Mucosa of descending colon (tissue), 3 donors: Measurements from ENCODE around the gene ATP12A. TPM values are rescaled to one million over a fixed set of nuclear protein-coding genes. Genes with fewer than 3 reads are reported as not detected.

Experiments used
- ATAC-seq: fragments of 200-7000 bp; cut with Tn5 transposase; one replicate; pipeline ENCODE4 v1.9.1; 2020; ENCODE audit warnings: mild to moderate bottlenecking, moderate library complexity
- DNase-seq, 3 donors: peaks; one replicate each; pipeline ENCODE4 v3.0.0-alpha.2; 2020
- H3K36me3 ChIP-seq: fragments of 200-600 bp; one replicate; pipeline ENCODE4 v1.8.0; 2021; ENCODE audit warnings: low read depth, mild to moderate bottlenecking
- H3K4me1 ChIP-seq: fragments of 200-600 bp; one replicate; pipeline ENCODE4 v1.8.0; 2021; ENCODE audit warnings: low read depth, mild to moderate bottlenecking
- H3K4me3 ChIP-seq: fragments of 200-600 bp; one replicate; pipeline ENCODE4 v1.8.0; 2021; ENCODE audit warnings: mild to moderate bottlenecking
- H3K9me3 ChIP-seq: fragments of 200-600 bp; one replicate; pipeline ENCODE4 v1.8.0; 2021; ENCODE audit warnings: mild to moderate bottlenecking
- intact Hi-C, 2 donors: fragments of 100-400 bp; cut with DNase I in 1 of 2; cut with micrococcal nuclease in 1 of 2; formaldehyde crosslinking; loops; one replicate each; pipeline versions ENCODE4 v1.11.0 to v1.11.1; 2022; cut with DNase I, micrococcal nuclease
- total RNA-seq, 3 donors: library from RNA; stranded (reverse); fragmentation: NEBNext Ultra II Directional in 2 of 3; extraction: Animal tissue kit (Norgen Biotek cat#: 25700) in 2 of 3; gene quantifications; one replicate each; pipeline versions ENCODE4 v1.2.1 to v1.2.4, GENCODE V29; 2021 to 2023
- TF ChIP-seq, protein P1 (sequence below): fragments of 200-600 bp; IDR thresholded peaks from one replicate; pipeline ENCODE4 v1.8.0; 2022; ENCODE audit warnings: antibody characterized with exemption, mild to moderate bottlenecking
- donor health status: DM: no; HTN: no; CAD: no; lungs with moderate emphysema.
- donor health status: DM: no; HTN: no; CAD: no.
- donor health status: DM: no; HTN: yes; CAD: no.

The ATP12A gene
- total RNA-seq, 3 donors from 2014 or later = not detected

DNA sequence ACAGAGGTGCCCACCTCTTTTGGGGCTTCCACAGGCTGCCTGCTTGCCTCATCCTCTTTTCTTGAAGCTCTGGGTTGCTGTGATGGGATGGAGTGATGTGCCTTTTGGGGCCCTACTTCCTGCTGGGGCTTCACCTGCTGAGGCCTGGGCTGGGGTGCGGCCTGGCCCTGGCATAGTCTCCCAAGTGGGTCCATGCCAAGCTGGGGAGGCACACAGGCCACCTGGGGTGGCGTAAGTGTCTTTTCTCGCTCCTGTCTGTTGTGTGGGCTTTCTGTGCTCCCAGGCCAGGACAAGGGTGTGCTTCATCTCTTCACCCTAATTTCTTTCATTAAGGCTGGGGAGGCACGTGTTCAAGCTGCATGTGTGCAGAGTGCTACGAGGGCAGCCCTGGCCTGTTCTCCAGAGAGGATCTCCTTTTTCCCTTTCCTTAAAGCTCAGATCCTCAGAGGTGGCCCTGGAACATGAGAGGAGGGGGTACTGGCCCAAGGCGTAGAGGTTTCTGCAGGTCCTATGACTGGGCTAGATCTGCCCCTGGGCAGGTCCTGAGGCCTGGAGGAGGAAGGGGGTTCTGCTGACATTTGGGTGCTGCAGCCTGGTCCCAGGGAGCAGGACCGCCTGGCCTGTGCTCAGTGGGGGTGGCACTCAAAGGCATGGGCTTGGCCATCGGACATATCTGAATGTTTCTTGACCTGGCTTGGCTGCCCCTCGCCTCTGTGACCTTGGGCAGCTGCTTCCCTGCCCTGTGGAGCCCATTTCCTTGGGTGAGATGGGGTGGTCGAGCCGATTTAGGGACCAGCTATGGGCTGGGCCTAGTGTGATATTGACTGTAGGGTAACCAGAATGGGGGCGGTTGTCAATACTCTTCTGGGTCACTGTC is 60.0 kb downstream of the ATP12A start:
- Histone ChIP-seq H3K4me1 (no peaks in the 10 kb centered on the region), H3K9me3 (no peaks in the 10 kb centered on the region), H3K36me3 (no peaks in the 10 kb centered on the region), H3K4me3 (no peak overlapping the region)
- DNase-seq (no peak), ATAC-seq (no peak)
- TF ChIP-seq, protein P1, sequence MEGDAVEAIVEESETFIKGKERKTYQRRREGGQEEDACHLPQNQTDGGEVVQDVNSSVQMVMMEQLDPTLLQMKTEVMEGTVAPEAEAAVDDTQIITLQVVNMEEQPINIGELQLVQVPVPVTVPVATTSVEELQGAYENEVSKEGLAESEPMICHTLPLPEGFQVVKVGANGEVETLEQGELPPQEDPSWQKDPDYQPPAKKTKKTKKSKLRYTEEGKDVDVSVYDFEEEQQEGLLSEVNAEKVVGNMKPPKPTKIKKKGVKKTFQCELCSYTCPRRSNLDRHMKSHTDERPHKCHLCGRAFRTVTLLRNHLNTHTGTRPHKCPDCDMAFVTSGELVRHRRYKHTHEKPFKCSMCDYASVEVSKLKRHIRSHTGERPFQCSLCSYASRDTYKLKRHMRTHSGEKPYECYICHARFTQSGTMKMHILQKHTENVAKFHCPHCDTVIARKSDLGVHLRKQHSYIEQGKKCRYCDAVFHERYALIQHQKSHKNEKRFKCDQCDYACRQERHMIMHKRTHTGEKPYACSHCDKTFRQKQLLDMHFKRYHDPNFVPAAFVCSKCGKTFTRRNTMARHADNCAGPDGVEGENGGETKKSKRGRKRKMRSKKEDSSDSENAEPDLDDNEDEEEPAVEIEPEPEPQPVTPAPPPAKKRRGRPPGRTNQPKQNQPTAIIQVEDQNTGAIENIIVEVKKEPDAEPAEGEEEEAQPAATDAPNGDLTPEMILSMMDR = no peak
- intact Hi-C loops = no loop called here

DNA sequence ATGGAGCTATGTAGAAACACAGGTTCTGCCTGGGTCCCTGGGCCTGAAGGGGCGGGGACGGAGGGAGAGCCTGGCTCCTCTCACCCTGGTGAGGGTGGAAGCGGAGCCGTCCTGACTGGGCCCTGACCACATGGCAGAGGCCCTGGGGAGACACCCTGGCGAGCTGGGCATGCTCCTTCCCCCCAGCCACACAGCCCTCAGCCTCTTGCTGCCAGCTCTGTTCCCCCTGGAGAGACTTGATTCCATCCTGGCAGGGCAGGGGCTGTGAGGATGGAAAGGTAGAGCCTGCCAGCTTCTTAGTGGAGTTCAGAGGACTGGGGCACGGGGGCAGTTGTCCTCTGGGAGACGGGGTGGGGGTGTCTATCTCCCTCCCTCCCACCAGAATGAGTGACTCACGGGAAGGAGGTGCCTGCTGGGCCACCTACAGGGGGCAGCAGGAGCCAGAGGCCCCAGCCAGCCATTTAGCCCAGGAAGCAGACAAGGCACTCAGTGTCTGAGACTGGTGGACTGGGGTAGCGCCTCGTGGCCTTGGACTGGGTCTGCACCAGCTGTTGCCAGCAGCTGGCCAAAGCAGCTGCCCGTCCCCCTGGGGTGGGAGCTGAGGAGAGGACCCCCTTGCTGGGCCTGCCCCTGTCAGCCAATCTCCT is 60.9 kb downstream of the ATP12A start:
- H3K4me1 ChIP-seq = no peaks in the 10 kb centered on the region
- TF ChIP-seq, protein P1 = no peak
- H3K9me3 ChIP-seq = no peaks in the 10 kb centered on the region
- ATAC-seq (peak; percentile 21), DNase-seq (no peak)
- H3K36me3 ChIP-seq = no peaks in the 10 kb centered on the region
- H3K4me3 ChIP-seq = no peak overlapping the region
- intact Hi-C loops = no loop called here

DNA sequence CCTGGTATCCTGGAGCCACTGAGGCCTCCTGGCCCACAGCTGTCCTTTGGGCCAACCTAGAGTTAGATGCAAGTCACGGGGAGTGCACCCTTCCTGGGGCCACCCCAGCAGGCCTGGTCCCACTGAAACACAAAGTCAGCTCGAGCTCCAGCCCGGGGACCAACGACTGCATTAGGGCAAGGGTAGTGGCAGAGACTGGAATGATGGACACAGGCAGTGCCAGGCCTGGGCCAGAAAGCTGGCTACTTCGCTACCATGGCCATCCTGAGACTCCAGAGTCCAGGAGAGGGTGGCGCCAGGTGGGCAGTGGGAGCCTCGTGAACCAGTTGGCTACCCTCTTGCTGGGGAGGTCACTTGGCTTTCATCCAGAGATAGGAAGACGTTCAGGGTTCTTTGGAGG is 61.6 kb downstream of the ATP12A start:
- TF ChIP-seq, protein P1 = no peak
- no peak for DNase-seq
- Histone ChIP-seq H3K9me3 (no peaks in the 10 kb centered on the region), H3K4me3 (no peak overlapping the region), H3K36me3 (no peaks in the 10 kb centered on the region), H3K4me1 (no peaks in the 10 kb centered on the region)
- intact Hi-C loops = no loop called here
- no peak for ATAC-seq

DNA sequence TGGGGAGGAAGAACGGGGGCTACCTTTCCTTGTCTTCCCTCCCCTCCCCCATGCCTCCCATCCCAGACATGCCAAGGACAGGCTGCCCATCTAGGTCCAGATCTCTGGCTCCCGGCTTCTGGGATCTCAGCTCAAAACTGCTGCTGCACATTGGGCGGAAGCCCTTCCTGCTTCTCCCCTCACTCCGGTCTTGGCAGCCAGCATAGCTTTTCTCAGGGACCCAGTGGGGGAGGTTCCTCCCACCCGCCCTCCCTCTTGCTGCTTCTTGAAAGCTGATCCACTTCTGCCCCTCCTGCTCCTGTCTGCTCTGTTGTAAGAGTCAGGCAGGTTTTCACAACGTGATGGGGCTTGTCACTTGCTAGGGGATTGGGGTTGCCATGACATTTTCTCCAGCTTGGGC is 62.1 kb downstream of the ATP12A start:
- DNase-seq (no peak), ATAC-seq (no peak)
- H3K36me3 ChIP-seq = no peaks in the 10 kb centered on the region
- intact Hi-C loops = no loop called here
- H3K9me3 ChIP-seq = no peaks in the 10 kb centered on the region
- peaks cover 3% of the 10 kb centered on the region for H3K4me1 ChIP-seq
- no peak overlapping the region for H3K4me3 ChIP-seq
- TF ChIP-seq, protein P1 = no peak

DNA sequence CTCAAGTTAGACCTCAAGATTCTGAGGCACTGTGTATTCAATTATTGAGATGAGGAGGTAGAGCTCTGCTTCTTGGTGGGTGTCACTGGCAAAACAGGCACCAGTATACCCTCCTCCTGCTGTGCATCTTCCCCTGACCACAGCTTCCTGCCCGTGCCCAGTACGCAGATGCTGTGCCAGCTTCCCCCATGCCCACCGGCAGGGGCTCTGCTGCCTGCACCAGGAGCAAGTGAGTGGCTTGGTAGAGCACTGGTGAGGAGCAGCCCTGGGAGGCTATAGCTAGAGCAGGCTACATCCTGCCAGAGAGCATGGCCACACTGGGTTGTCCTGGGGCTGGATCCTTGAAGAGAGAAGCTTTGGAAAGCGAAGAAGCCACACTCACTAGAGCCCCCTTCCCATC is 62.8 kb downstream of the ATP12A start:
- Histone ChIP-seq H3K9me3 (no peaks in the 10 kb centered on the region), H3K36me3 (no peaks in the 10 kb centered on the region), H3K4me1 (peaks cover 10% of the 10 kb centered on the region), H3K4me3 (no peak overlapping the region)
- TF ChIP-seq, protein P1 = no peak
- ATAC-seq = no peak
- DNase-seq = no peak
- intact Hi-C loops = no loop called here
